Stomach (tissue), 4 donors: ENCODE measurements around the gene WDR72.
"Not testable (repeated sequence)": the region's sequence is repeated elsewhere in the genome, so short reads cannot be mapped to it uniquely, and the experiment has no call there.

ENCODE experiments used
- CTCF ChIP-seq, 7 experiments: fragments of 450-650 bp in 4 of 7; fragments of 200-600 bp in 3 of 7; sonication (generic) in 3 of 7; IDR thresholded peaks; one replicate each; pipeline ENCODE4 v1.5.1; 2016 to 2019; ENCODE audit warnings: antibody characterized with exemption in 7 of 7, control low read depth in 2 of 7, mild to moderate bottlenecking in 1 of 7
- POLR2A ChIP-seq, 4 donors: fragments of 450-650 bp; IDR thresholded peaks; one replicate each; pipeline ENCODE4 v1.6.1; 2016; ENCODE audit warnings: antibody characterized with exemption in 4 of 4, control low read depth in 2 of 4, mild to moderate bottlenecking in 1 of 4, moderate library complexity in 1 of 4

- not testable (repeated sequence) for TF ChIP-seq CTCF, POLR2A (IDR thresholded peaks at IDR 0.05)
Observed at GRCh38 chr15:53540626-53541300, 218.7 kb downstream of the WDR72 start.
